OCI-LY7 (cell line): ENCODE data around the gene EIPR1. TPM values are rescaled to one million over a fixed set of nuclear protein-coding genes. Genes with fewer than 3 reads are reported as not detected.

Experiments
- BruUV-seq: library from RNA; stranded (reverse); fragments of 400-500 nt; replicated peaks from 2 replicates; lab custom pipeline; 2021; lab: Mats Ljungman, UMichigan
- CTCF ChIA-PET: fragments of 300-600 bp; sonication (Branson Sonifier 250); formaldehyde crosslinking; loops from one replicate; lab custom pipeline; 2022; ENCODE audit warnings: antibody characterized with exemption; ENCODE audit not compliant: unreplicated experiment; lab: Charles Lee
- POLR2A ChIA-PET: fragments of 300-600 bp; sonication (Branson Sonifier 250); formaldehyde crosslinking; loops from one replicate; lab custom pipeline; 2022; ENCODE audit warnings: antibody characterized with exemption; lab: Charles Lee
- DNase-seq: peaks from one replicate; pipeline ENCODE4 v3.0.0-alpha.2; 2015; ENCODE audit warnings: low spot score
- H2AFZ ChIP-seq: fragments of 200-600 bp; sonication (generic), shearing (Covaris generic); 2 replicates; pipeline ENCODE4 v1.6.1; 2014; ENCODE audit warnings: mild to moderate bottlenecking, antibody characterized with exemption, low read length, moderate library complexity
- H3K27ac ChIP-seq: fragments of 200-600 bp; sonication (generic); 2 replicates; pipeline ENCODE4 v1.5.1; 2014; ENCODE audit warnings: mixed run types, low read depth, mild to moderate bottlenecking, moderate library complexity, low read length, inconsistent platforms; ENCODE audit not compliant: poor library complexity, severe bottlenecking
- H3K36me3 ChIP-seq: fragments of 200-600 bp; sonication (generic); 2 replicates; pipeline ENCODE4 v1.6.1; 2014; ENCODE audit warnings: mild to moderate bottlenecking, antibody characterized with exemption, low read length, moderate library complexity, mixed read lengths; ENCODE audit not compliant: insufficient read depth
- H3K4me1 ChIP-seq: fragments of 200-600 bp; sonication (generic); 2 replicates; pipeline ENCODE4 v1.5.1; 2014; ENCODE audit warnings: mild to moderate bottlenecking, low read length; ENCODE audit not compliant: insufficient read depth, poor library complexity, severe bottlenecking
- H3K4me2 ChIP-seq: fragments of 200-600 bp; sonication (generic); 2 replicates; pipeline ENCODE4 v1.6.1; 2014; ENCODE audit warnings: mild to moderate bottlenecking, low read length
- H3K4me3 ChIP-seq: fragments of 200-600 bp; sonication (generic); 2 replicates; pipeline ENCODE4 v1.5.1; 2014; ENCODE audit warnings: mild to moderate bottlenecking, low read depth, low read length; ENCODE audit not compliant: poor library complexity, severe bottlenecking
- H3K79me2 ChIP-seq: fragments of 200-600 bp; sonication (generic); 2 replicates; pipeline ENCODE4 v1.6.1; 2016; ENCODE audit warnings: low read depth, mild to moderate bottlenecking, low read length, moderate library complexity, mixed read lengths; ENCODE audit not compliant: insufficient read depth
- H3K9me2 ChIP-seq: fragments of 200-600 bp; sonication (generic); 2 replicates; pipeline ENCODE4 v1.6.1; 2016; ENCODE audit warnings: mild to moderate bottlenecking, low read length, mixed read lengths; ENCODE audit not compliant: insufficient read depth
- H3K9me3 ChIP-seq: fragments of 200-600 bp; sonication (generic); 2 replicates; pipeline ENCODE4 v1.6.1; 2014; ENCODE audit warnings: mild to moderate bottlenecking, mixed run types, low read length, mixed read lengths
- H4K20me1 ChIP-seq: fragments of 200-600 bp; sonication (generic); 2 replicates; pipeline ENCODE4 v1.6.1; 2014; ENCODE audit warnings: mild to moderate bottlenecking, antibody characterized with exemption, low read length, moderate library complexity, mixed read lengths; ENCODE audit not compliant: insufficient read depth
- EZH2phosphoT487 ChIP-seq: fragments of 200-600 bp; sonication (generic); IDR thresholded peaks from 2 replicates; pipeline ENCODE4 v1.6.1; 2018; ENCODE audit warnings: low read depth, borderline replicate concordance, mild to moderate bottlenecking, mixed run types, antibody characterized with exemption, low read length, moderate library complexity, mixed read lengths
- intact Hi-C: fragments of 100-400 bp; cut with micrococcal nuclease; formaldehyde crosslinking; loops from one replicate; pipeline ENCODE4 v1.10.0; 2022; ENCODE audit not compliant: unreplicated experiment
- total RNA-seq, 2 experiments: library from RNA; depleted of rRNA in 1 of 2; stranded (reverse); fragments of >200 nt in 1 of 2; shearing (Covaris generic) in 1 of 2; gene quantifications; 2 replicates each; pipeline ENCODE4 v1.2.3, GENCODE V29; 2014 to 2022
- TF ChIP-seq, protein P1 (sequence below): fragments of 200-600 bp; sonication (generic); conservative IDR thresholded peaks from 2 replicates; pipeline ENCODE4 v1.5.1; 2014; ENCODE audit warnings: mild to moderate bottlenecking, antibody characterized with exemption, low read length, moderate library complexity, mixed read lengths

The EIPR1 gene
- total RNA-seq, 2 experiments from 2014 or later, result 60.5 to 61.7 TPM

DNA sequence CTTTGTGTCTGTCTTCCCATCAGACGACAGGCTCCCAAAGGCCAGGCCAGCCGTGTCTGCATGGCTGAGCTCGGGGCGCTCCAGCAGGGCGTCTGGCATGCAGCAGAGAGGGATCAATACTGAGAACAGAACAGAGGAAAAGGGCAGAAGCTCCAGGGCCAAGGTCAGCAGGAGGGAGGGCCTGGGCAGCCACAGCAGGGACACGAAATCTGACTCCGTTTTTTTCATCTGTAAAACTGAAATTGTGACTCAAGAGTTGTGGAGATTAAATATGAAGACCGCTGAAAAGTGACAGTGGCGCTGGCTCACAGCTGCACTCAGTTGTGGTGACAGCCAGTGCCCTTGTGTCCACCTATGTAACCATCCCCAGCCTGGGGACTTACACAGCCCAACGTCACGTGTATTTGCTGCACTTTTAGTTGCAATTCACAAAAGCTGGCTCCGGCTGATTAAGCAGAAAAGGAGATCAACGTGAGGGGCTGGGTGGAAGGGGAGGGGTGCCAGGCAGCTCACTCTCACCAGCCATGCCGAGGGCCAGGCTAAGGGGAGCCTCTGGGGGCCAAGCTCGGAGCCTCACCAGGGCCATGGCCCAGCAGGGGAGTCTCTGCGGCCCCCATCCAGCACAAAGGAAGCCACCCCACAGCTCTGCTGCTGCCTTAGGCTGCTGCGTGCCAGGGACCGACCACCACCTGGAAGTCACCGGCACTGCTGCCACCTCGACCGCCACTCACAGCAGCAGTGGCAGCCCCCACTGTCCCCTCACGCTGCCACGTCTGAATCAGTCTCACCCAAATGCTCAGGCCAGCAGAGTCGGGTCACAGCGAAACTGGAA, 74.7 kb downstream of the EIPR1 start:
- no peaks in the 10 kb centered on the region for H3K9me3 ChIP-seq
- peak overlapping the region; percentile 13; the same call in 1 of the 2 replicates for H3K4me2 ChIP-seq
- H3K9me2 ChIP-seq, result no peaks in the 10 kb centered on the region
- DNase-seq, result no peak
- TF ChIP-seq, protein P1, sequence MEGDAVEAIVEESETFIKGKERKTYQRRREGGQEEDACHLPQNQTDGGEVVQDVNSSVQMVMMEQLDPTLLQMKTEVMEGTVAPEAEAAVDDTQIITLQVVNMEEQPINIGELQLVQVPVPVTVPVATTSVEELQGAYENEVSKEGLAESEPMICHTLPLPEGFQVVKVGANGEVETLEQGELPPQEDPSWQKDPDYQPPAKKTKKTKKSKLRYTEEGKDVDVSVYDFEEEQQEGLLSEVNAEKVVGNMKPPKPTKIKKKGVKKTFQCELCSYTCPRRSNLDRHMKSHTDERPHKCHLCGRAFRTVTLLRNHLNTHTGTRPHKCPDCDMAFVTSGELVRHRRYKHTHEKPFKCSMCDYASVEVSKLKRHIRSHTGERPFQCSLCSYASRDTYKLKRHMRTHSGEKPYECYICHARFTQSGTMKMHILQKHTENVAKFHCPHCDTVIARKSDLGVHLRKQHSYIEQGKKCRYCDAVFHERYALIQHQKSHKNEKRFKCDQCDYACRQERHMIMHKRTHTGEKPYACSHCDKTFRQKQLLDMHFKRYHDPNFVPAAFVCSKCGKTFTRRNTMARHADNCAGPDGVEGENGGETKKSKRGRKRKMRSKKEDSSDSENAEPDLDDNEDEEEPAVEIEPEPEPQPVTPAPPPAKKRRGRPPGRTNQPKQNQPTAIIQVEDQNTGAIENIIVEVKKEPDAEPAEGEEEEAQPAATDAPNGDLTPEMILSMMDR, result no peak
- TF ChIP-seq EZH2phosphoT487, result no peak
- H2AFZ ChIP-seq, result no peak overlapping the region
- peaks cover 27% of the 10 kb centered on the region for H3K36me3 ChIP-seq
- intact Hi-C loops, result loop anchor here (5.0 to 10.0 kb wide), 2 partner anchors 298 to 461 kb away; no protein-coding TSS in a partner anchor
- H3K79me2 ChIP-seq, result no peaks in the 10 kb centered on the region
- H4K20me1 ChIP-seq, result no peaks in the 10 kb centered on the region
- ChIA-PET POLR2A (no interaction called here), CTCF (no interaction called here)
- H3K27ac ChIP-seq, result no peak overlapping the region
- no peak overlapping the region for H3K4me3 ChIP-seq
- peaks cover 4% of the 10 kb centered on the region for H3K4me1 ChIP-seq
- BruUV-seq, result no TSS peak

DNA sequence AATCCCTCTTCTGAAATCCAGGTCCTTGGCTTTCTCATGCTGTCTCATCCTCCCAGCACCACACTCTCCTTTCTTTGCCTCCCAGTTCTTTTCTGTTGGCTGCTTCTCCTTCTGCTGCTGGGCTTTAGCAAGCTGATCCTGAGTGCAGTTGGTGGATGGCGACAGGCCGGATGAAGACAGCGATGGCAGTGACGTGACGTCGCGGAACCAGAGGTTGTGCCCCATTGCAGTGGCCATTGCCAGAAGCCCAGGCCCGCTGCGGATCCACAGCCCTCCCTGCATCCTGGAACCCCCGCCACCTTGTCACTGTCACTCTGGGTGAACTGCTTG, 75.2 kb downstream of the EIPR1 start:
- intact Hi-C loops, result loop anchor here (5.0 to 10.0 kb wide), 2 partner anchors 298 to 460 kb away; no protein-coding TSS in a partner anchor
- no TSS peak for BruUV-seq
- CTCF ChIA-PET, result no interaction called here

More for the DNA sequence above, 75.2 kb downstream of the EIPR1 start:
- Histone ChIP-seq H3K36me3 (peaks cover 25% of the 10 kb centered on the region), H3K4me3 (no peak overlapping the region), H2AFZ (no peak overlapping the region), H3K27ac (no peak overlapping the region), H3K4me2 (no peak overlapping the region), H3K4me1 (peaks cover 8% of the 10 kb centered on the region), H3K9me2 (no peaks in the 10 kb centered on the region), H4K20me1 (no peaks in the 10 kb centered on the region), H3K79me2 (no peaks in the 10 kb centered on the region), H3K9me3 (no peaks in the 10 kb centered on the region)
- TF ChIP-seq, protein P1, result no peak
- no peak for TF ChIP-seq EZH2phosphoT487
- DNase-seq, result no peak
- POLR2A ChIA-PET, result no interaction called here
